A673 (cell line): Measurements from ENCODE around the gene ATP8A2. TPM values are rescaled to one million over a fixed set of nuclear protein-coding genes. Genes with fewer than 3 reads are reported as not detected.

Source experiments
- BruUV-seq: library from RNA; stranded (reverse); fragments of 400-500 nt; replicated peaks from 2 replicates; lab custom pipeline; 2021; lab: Mats Ljungman, UMichigan
- CTCF ChIA-PET: fragments of 300-600 bp; sonication (Branson Sonifier 250); formaldehyde crosslinking; loops from one replicate; lab custom pipeline; 2022; ENCODE audit warnings: antibody characterized with exemption; lab: Charles Lee
- POLR2A ChIA-PET: fragments of 300-600 bp; sonication (Branson Sonifier 250); formaldehyde crosslinking; loops from one replicate; lab custom pipeline; 2022; ENCODE audit warnings: antibody characterized with exemption; ENCODE audit not compliant: low non-redundant PET; lab: Charles Lee
- DNase-seq: peaks from one replicate; pipeline ENCODE4 v3.0.0-alpha.2; 2015; ENCODE audit warnings: low spot score
- H3K27ac ChIP-seq: fragments of 200-600 bp; sonication (generic); 2 replicates; pipeline ENCODE4 v1.5.1; 2016; ENCODE audit warnings: mixed run types, low read depth, mild to moderate bottlenecking, mixed read lengths, antibody characterized with exemption, low read length; ENCODE audit not compliant: poor library complexity, severe bottlenecking
- H3K27me3 ChIP-seq: fragments of 200-600 bp; sonication (generic); replicated peaks from 2 replicates; pipeline ENCODE4 v1.6.1; 2017; ENCODE audit warnings: mixed run types, low read depth, mild to moderate bottlenecking, mixed read lengths, antibody characterized with exemption, low read length; ENCODE audit not compliant: insufficient read depth, poor library complexity
- H3K36me3 ChIP-seq: fragments of 200-600 bp; sonication (generic); 2 replicates; pipeline ENCODE4 v1.6.1; 2016; ENCODE audit warnings: mixed run types, mild to moderate bottlenecking, mixed read lengths, antibody characterized with exemption, low read length; ENCODE audit not compliant: insufficient read depth, poor library complexity, severe bottlenecking
- H3K4me1 ChIP-seq: fragments of 200-600 bp; sonication (generic); 2 replicates; pipeline ENCODE4 v1.6.1; 2017; ENCODE audit warnings: mixed run types, mild to moderate bottlenecking, mixed read lengths, antibody characterized with exemption, low read length; ENCODE audit not compliant: insufficient read depth, poor library complexity, severe bottlenecking
- H3K4me3 ChIP-seq: fragments of 200-600 bp; sonication (generic); 2 replicates; pipeline ENCODE4 v1.5.1; 2016; ENCODE audit warnings: low read depth, mixed run types, mild to moderate bottlenecking, mixed read lengths, low read length; ENCODE audit not compliant: poor library complexity, severe bottlenecking
- H3K9me3 ChIP-seq: fragments of 200-600 bp; sonication (generic); 2 replicates; pipeline ENCODE4 v1.6.1; 2016; ENCODE audit warnings: mixed run types, low read depth, mild to moderate bottlenecking, mixed read lengths, antibody characterized with exemption, low read length; ENCODE audit not compliant: poor library complexity, severe bottlenecking
- CTCF ChIP-seq: fragments of 300-800, 200-600 bp; sonication (generic); conservative IDR thresholded peaks from 2 replicates; pipeline ENCODE4 v1.5.1; 2017; ENCODE audit warnings: low read depth, mild to moderate bottlenecking, antibody characterized with exemption, low read length, moderate library complexity, mixed read lengths
- EZH2 ChIP-seq: fragments of 200-600 bp; sonication (generic); IDR thresholded peaks from 2 replicates; pipeline ENCODE4 v1.6.1; 2017; ENCODE audit warnings: borderline replicate concordance, low read depth, mild to moderate bottlenecking, mixed read lengths, antibody characterized with exemption, low read length; ENCODE audit not compliant: poor library complexity, severe bottlenecking
- intact Hi-C: fragments of 100-400 bp; cut with micrococcal nuclease; formaldehyde crosslinking; loops from one replicate; pipeline ENCODE4 v1.10.0; 2022; ENCODE audit not compliant: unreplicated experiment
- total RNA-seq: library from RNA; stranded (reverse); gene quantifications from 2 replicates; pipeline ENCODE4 v1.2.3, GENCODE V29; 2021

ATP8A2 gene
- total RNA-seq, 1 experiment from 2014 or later: 0.92 TPM

DNA sequence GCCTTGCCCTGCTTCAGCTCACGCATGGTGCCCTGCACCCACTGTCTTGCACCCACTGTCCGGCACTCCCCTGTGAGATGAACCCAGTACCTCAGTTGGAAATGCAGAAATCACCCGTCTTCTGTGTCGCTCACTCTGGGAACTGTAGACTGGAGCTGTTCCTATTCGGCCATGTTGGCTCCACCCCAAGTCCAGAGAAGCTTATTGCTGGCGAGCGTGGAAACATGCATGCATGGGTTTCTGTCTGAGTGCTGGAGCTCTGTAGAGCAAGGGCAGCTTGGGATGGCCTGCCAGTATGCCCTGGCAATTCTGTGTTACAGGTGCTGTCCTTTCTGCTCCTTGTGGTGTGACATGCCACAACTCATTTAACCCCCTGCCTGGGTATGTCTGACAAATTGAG lies 527.2 kb downstream of the ATP8A2 start:
- no peak overlapping the region for H3K4me3 ChIP-seq
- peak; percentile 45 for DNase-seq
- no peak for TF ChIP-seq EZH2
- ChIA-PET CTCF (no interaction called here), POLR2A (interaction anchor here (0.6 kb wide), 1 partner anchor 166 kb away, joined by 3 read pairs; no protein-coding TSS in a partner anchor)
- H3K27ac ChIP-seq: peak overlapping the region; percentile 85
- no peaks in the 10 kb centered on the region for H3K36me3 ChIP-seq
- intact Hi-C loops: no loop called here
- BruUV-seq: no TSS peak
- peaks cover 48% of the 10 kb centered on the region for H3K4me1 ChIP-seq
- no peaks in the 10 kb centered on the region for H3K27me3 ChIP-seq
- H3K9me3 ChIP-seq: no peaks in the 10 kb centered on the region

GRCh38 chr13:25899464-25899863 lies 527.7 kb downstream of the ATP8A2 start:
- BruUV-seq: no TSS peak

DNA sequence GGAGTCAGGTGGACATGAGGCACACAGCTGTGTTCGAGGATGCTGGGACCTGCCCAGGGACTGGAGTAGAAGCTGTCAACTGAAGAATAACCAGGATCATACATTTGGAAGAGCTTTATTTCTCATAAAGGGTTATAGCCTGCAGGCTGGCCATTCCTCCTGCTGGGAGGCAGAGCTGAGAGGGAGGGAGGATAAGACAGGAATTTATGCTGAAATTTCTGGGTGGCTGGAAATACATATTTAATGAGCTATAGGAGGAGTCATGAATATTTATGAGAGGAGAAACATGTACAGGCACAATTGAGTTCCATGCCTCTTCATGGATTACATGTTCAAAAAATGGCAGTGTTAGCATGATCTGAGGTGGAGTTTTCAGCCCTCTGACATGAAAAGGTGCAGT lies 528.2 kb downstream of the ATP8A2 start:
- Histone ChIP-seq H3K27me3 (no peaks in the 10 kb centered on the region), H3K4me3 (no peak overlapping the region), H3K36me3 (no peaks in the 10 kb centered on the region), H3K4me1 (peaks cover 52% of the 10 kb centered on the region), H3K9me3 (no peaks in the 10 kb centered on the region), H3K27ac (peak overlapping the region; percentile 85)
- TF ChIP-seq EZH2: no peak
- no peak for TF ChIP-seq CTCF
- BruUV-seq: no TSS peak
- peak; percentile 62 for DNase-seq
- ChIA-PET POLR2A (no interaction called here), CTCF (no interaction called here)
- intact Hi-C loops: no loop called here

More at GRCh38 chr13:25899464-25899863, 527.7 kb downstream of the ATP8A2 start:
- TF ChIP-seq EZH2 (no peak), CTCF (no peak)
- H3K4me1 ChIP-seq: peaks cover 52% of the 10 kb centered on the region
- POLR2A ChIA-PET: no interaction called here
- no peaks in the 10 kb centered on the region for H3K36me3 ChIP-seq
- H3K27me3 ChIP-seq: no peaks in the 10 kb centered on the region
- peak; percentile 80 for DNase-seq
- intact Hi-C loops: no loop called here
- no peak overlapping the region for H3K4me3 ChIP-seq
- CTCF ChIA-PET: no interaction called here
- H3K9me3 ChIP-seq: no peaks in the 10 kb centered on the region
- H3K27ac ChIP-seq: peak overlapping the region; percentile 85
